ENCODE measurements around the gene DNAJB1.

DNA sequence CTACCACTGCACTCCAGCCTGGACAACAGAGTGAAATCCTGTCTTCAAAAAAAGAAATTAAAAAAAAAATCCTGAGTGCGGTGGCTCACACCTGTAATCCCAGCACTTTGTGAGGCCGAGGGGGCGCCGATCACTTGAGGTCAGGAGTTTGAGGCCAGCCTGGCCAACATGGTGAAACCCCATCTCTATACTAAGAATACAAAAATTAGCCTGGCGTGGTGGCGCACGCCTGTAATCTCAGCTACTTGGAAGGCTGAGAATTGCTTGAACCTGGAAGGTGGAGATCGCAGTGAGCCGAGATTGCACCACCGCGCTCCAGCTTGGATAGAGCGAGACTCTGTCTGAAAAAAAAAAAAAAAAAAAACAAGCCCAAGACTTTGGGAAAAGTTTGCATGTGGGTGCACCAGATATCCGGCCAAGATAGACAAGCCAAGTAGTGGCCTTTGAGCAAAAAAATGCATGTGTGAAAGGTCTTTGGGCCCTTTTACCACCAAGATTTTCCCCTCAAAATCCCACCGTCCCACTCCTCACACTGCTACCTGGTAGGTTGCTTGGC lies 5.7 kb downstream of the DNAJB1 start:
- TF ChIP-seq EZH2phosphoT487 (IDR thresholded peaks at IDR 0.05) = no peak
- TF ChIP-seq, protein P1, sequence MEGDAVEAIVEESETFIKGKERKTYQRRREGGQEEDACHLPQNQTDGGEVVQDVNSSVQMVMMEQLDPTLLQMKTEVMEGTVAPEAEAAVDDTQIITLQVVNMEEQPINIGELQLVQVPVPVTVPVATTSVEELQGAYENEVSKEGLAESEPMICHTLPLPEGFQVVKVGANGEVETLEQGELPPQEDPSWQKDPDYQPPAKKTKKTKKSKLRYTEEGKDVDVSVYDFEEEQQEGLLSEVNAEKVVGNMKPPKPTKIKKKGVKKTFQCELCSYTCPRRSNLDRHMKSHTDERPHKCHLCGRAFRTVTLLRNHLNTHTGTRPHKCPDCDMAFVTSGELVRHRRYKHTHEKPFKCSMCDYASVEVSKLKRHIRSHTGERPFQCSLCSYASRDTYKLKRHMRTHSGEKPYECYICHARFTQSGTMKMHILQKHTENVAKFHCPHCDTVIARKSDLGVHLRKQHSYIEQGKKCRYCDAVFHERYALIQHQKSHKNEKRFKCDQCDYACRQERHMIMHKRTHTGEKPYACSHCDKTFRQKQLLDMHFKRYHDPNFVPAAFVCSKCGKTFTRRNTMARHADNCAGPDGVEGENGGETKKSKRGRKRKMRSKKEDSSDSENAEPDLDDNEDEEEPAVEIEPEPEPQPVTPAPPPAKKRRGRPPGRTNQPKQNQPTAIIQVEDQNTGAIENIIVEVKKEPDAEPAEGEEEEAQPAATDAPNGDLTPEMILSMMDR (IDR thresholded peaks at IDR 0.05) = no peak

Data from neural progenitor cell (in vitro differentiated cells).